ENCODE data around the gene ZDHHC8.

Gene ZDHHC8

DNA sequence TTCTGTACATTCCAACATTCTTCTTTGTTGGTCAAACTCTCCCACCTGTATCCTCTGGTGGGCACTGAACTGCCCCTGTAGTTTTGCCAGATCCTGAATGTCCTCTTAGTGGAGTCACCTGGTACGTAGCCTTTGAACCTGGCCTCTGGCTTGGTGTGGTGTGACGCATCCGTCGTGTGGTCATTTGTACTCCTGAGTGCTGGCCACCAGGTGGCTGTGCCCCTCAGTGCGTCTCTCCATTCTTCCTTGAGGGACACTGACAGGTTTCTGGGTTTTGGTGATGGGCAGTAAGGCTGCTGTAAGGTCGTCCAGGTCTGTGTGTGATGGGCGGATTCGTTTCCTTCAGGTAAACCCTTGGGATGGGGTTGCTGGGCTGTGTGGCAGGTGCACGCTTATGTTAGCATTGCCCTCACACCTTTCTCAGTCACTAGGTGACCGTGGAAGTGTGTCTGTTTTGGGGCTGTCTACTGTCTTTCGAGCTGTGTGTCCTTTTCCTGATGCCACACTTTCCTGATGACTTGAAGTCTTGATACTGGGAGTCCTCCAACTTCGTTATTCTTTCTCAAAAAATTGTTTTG lies 29.3 kb upstream of the ZDHHC8 start:
- Histone ChIP-seq H3K9ac (ENCODE audit: low read length) (no peak overlapping the region), H3K4me1 (ENCODE audit: control insufficient read depth, insufficient read depth, low read length) (no peaks in the 10 kb centered on the region), H3K4me3 (ENCODE audit: low read length) (no peak overlapping the region), H3K36me3 (ENCODE audit: control insufficient read depth, insufficient read depth, low read length) (peaks cover 22% of the 10 kb centered on the region), H3K27me3 (ENCODE audit: control insufficient read depth, insufficient read depth, low read length) (no peaks in the 10 kb centered on the region), H3K9me3 (ENCODE audit: control insufficient read depth, low read length) (no peaks in the 10 kb centered on the region)

- Histone ChIP-seq H3K4me3 (ENCODE audit: low read length) (no peak overlapping the region), H3K4me1 (ENCODE audit: control insufficient read depth, insufficient read depth, low read length) (no peaks in the 10 kb centered on the region), H3K27me3 (ENCODE audit: control insufficient read depth, insufficient read depth, low read length) (no peaks in the 10 kb centered on the region), H3K9me3 (ENCODE audit: control insufficient read depth, low read length) (no peaks in the 10 kb centered on the region), H3K36me3 (ENCODE audit: control insufficient read depth, insufficient read depth, low read length) (peaks cover 24% of the 10 kb centered on the region), H3K9ac (ENCODE audit: low read length) (no peak overlapping the region)
These were observed 26.0 kb upstream of the ZDHHC8 start for GRCh38 chr22:20105456-20106204.

DNA sequence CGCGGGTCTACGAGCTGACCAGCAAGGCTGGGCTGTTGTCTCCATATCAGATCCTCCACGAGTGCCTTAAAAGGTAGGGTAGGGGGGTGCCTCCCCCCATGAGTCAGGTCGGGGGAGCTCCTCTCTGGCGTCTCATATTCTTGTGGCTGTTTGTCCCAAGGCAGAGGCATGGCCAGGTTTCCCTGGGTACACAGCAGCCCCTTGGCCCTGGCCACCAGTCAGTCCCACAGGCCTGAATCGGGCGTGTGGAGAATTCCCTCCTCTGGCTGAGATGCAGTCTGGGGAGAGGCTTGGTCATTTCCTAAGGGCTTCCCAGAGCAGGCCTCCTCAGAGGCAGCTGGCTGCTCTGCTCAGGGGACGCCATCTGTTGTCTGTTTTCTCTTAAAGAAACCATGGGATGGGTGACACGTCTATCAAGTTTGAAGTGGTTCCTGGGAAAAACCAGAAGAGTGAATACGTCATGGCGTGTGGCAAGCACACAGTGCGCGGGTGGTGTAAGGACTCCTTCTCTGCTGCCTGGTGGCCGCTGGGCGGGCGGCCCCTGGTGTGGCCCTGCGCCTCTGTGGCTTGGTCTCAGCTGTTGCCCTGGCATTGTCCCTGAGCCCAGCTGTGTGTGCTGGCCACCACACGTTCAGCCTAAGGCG lies 25.3 kb upstream of the ZDHHC8 start:
- H3K27me3 ChIP-seq (ENCODE audit: control insufficient read depth, insufficient read depth, low read length): no peaks in the 10 kb centered on the region
- H3K4me1 ChIP-seq (ENCODE audit: control insufficient read depth, insufficient read depth, low read length): no peaks in the 10 kb centered on the region
- H3K9ac ChIP-seq (ENCODE audit: low read length): no peak overlapping the region
- H3K4me3 ChIP-seq (ENCODE audit: low read length): no peak overlapping the region
- no peaks in the 10 kb centered on the region for H3K9me3 ChIP-seq (ENCODE audit: control insufficient read depth, low read length)
- peaks cover 24% of the 10 kb centered on the region for H3K36me3 ChIP-seq (ENCODE audit: control insufficient read depth, insufficient read depth, low read length)

DNA sequence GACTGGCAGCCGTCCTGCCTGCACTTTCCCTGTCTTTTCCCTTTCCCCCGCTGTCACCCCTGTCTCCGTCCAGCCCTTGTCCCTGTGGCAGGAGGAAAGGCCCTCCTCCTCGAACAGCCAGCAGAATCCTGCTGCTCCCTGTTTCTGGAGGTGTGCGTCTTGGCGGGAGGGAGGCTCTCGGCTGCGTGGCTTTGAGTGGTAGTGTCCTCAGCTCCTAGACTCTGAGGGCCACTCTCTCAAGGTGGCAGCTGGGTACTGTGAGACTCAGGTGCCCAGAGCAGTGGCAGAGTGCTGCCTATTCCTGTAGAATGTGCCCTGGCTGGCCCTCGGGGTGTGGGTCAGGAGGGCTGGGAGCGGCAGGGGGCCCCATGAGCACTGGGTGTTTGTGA lies 24.8 kb upstream of the ZDHHC8 start:
- Histone ChIP-seq H3K36me3 (ENCODE audit: control insufficient read depth, insufficient read depth, low read length) (peaks cover 24% of the 10 kb centered on the region), H3K4me3 (ENCODE audit: low read length) (no peak overlapping the region), H3K9me3 (ENCODE audit: control insufficient read depth, low read length) (no peaks in the 10 kb centered on the region), H3K9ac (ENCODE audit: low read length) (no peak overlapping the region), H3K27me3 (ENCODE audit: control insufficient read depth, insufficient read depth, low read length) (no peaks in the 10 kb centered on the region), H3K4me1 (ENCODE audit: control insufficient read depth, insufficient read depth, low read length) (no peaks in the 10 kb centered on the region)

DNA sequence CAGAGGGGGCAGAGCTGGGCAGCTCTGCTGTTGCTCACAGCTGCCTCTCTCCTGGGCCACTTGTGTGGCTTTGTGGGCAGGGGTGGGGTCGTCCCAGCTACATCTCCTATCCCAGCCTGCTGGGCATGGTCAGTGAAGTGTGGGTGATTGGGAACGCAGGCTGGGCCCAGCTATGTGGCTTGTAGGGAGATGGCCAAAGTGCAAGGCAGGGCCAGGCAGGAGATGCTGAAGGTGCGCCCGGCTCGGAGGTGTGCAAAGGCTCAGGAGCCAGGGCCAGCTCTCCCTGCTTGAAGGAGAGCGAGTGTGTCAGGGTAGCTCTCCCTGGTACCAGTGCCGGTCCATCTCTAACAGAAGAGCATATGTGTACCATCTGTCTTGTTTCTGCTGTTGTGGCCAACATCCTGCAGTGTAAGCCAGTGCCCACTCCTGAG lies 24.1 kb upstream of the ZDHHC8 start:
- H3K4me1 ChIP-seq (ENCODE audit: control insufficient read depth, insufficient read depth, low read length): no peaks in the 10 kb centered on the region
- peaks cover 20% of the 10 kb centered on the region for H3K36me3 ChIP-seq (ENCODE audit: control insufficient read depth, insufficient read depth, low read length)
- no peaks in the 10 kb centered on the region for H3K9me3 ChIP-seq (ENCODE audit: control insufficient read depth, low read length)
- no peak overlapping the region for H3K9ac ChIP-seq (ENCODE audit: low read length)
- no peak overlapping the region for H3K4me3 ChIP-seq (ENCODE audit: low read length)
- no peaks in the 10 kb centered on the region for H3K27me3 ChIP-seq (ENCODE audit: control insufficient read depth, insufficient read depth, low read length)

DNA sequence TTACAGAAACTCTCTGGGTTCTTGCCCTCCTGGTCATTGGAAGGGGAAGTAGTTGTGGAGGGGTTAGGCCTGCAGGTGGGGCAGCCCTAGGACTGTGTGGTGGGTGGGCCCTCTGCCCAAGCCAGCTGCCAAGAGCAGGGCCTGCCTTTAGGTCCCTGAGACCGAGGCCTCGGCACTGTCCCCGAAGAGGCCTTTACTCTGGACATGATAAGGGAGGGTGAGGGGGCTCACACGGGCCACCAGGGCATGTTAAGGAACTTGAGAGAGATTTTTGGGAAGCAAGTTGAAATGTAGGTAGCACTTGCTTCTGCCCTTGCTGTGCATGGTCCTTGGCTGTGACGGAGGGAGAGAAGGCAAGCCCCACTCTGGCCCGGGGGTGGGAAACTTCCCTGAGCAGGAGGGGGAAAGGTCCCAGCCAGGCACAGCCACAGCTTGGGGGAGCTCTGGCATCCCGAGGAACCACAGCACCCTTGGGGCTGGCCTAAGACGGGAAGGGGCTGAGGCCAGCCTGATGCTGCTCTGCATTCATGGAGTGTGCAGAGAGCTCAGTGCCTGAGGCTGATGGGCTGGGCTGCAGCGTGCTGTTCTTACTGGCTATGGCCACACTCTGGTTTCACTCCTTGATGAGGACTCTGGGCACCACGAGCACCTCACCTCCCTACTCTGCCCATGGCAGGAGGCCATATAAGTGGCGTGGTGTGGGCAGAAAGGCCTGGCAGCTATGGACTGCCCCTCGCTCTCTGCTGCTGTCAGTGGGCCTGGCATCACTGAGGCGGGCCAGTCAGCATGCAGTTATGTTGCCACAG lies 23.4 kb upstream of the ZDHHC8 start:
- Histone ChIP-seq H3K36me3 (ENCODE audit: control insufficient read depth, insufficient read depth, low read length) (peaks cover 19% of the 10 kb centered on the region), H3K4me3 (ENCODE audit: low read length) (no peak overlapping the region), H3K9me3 (ENCODE audit: control insufficient read depth, low read length) (no peaks in the 10 kb centered on the region), H3K9ac (ENCODE audit: low read length) (no peak overlapping the region), H3K4me1 (ENCODE audit: control insufficient read depth, insufficient read depth, low read length) (no peaks in the 10 kb centered on the region), H3K27me3 (ENCODE audit: control insufficient read depth, insufficient read depth, low read length) (no peaks in the 10 kb centered on the region)

DNA sequence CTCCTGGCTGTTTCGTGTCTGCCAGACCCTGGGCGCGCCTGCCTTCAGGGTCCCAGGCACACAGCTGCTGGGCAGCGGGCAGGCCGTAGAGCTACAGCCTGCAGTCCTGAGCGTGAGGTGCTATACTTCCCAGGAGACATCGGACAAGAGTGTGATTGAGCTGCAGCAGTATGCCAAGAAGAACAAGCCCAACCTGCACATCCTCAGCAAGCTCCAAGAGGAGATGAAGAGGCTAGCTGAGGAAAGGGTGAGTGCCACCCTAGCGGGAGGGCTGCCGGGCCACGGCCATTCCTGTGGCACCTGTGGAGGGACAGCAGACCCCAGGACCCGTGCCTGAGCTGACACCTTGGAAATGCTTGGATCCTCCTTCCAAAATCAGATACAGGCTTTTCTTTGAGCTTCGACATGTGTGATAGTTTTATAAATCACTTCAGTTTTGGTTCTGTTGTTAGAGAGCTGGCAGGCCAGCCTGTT lies 22.8 kb upstream of the ZDHHC8 start:
- no peaks in the 10 kb centered on the region for H3K4me1 ChIP-seq (ENCODE audit: control insufficient read depth, insufficient read depth, low read length)
- H3K36me3 ChIP-seq (ENCODE audit: control insufficient read depth, insufficient read depth, low read length): peaks cover 19% of the 10 kb centered on the region
- H3K27me3 ChIP-seq (ENCODE audit: control insufficient read depth, insufficient read depth, low read length): no peaks in the 10 kb centered on the region
- no peak overlapping the region for H3K9ac ChIP-seq (ENCODE audit: low read length)
- H3K9me3 ChIP-seq (ENCODE audit: control insufficient read depth, low read length): no peaks in the 10 kb centered on the region
- no peak overlapping the region for H3K4me3 ChIP-seq (ENCODE audit: low read length)

- H3K27me3 ChIP-seq (ENCODE audit: control insufficient read depth, insufficient read depth, low read length): no peaks in the 10 kb centered on the region
- peaks cover 19% of the 10 kb centered on the region for H3K36me3 ChIP-seq (ENCODE audit: control insufficient read depth, insufficient read depth, low read length)
These were observed 21.9 kb upstream of the ZDHHC8 start for GRCh38 chr22:20109411-20110358.

GRCh38 chr22:20110359-20110985 lies 21.1 kb upstream of the ZDHHC8 start:
- Histone ChIP-seq H3K27me3 (ENCODE audit: control insufficient read depth, insufficient read depth, low read length) (no peaks in the 10 kb centered on the region), H3K9ac (ENCODE audit: low read length) (no peak overlapping the region), H3K4me1 (ENCODE audit: control insufficient read depth, insufficient read depth, low read length) (no peaks in the 10 kb centered on the region), H3K36me3 (ENCODE audit: control insufficient read depth, insufficient read depth, low read length) (peaks cover 19% of the 10 kb centered on the region), H3K4me3 (ENCODE audit: low read length) (no peak overlapping the region), H3K9me3 (ENCODE audit: control insufficient read depth, low read length) (no peaks in the 10 kb centered on the region)

More at GRCh38 chr22:20109411-20110358, 21.9 kb upstream of the ZDHHC8 start:
- no peak overlapping the region for H3K4me3 ChIP-seq (ENCODE audit: low read length)
- no peaks in the 10 kb centered on the region for H3K4me1 ChIP-seq (ENCODE audit: control insufficient read depth, insufficient read depth, low read length)
- no peak overlapping the region for H3K9ac ChIP-seq (ENCODE audit: low read length)
- no peaks in the 10 kb centered on the region for H3K9me3 ChIP-seq (ENCODE audit: control insufficient read depth, low read length)

DNA sequence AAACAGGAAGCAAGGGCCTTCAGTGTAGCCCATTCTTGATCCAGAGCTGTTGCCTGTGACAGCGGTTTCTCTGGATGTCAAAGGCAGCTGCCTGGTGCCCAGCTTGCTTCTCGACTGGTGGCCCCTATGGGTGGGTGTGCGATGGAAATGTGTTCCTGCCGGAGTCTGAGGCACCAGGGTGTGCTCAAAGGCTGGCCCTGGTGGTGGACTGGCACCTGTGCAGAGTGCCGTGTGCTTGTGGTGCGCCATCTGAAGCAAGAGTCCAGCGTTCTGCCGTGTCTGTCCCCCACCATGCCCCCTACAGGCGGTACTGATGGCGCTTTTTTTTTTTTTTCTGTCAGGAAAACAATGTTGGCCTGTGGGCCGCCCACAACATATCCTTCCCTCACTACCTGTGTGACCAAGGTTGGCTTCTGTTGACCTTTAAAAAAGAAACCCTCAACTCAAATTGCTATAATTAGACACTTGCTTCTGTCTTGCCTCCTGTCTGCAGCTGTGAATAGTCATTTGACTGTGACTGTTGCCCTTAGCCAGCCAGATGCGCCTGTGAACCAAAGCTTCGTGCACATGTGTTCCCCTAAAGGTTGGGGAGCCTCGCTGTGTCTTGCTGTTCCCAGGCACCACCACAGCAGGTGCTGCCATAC lies 20.4 kb upstream of the ZDHHC8 start:
- Histone ChIP-seq H3K27me3 (ENCODE audit: control insufficient read depth, insufficient read depth, low read length) (no peaks in the 10 kb centered on the region), H3K4me1 (ENCODE audit: control insufficient read depth, insufficient read depth, low read length) (peaks cover 6% of the 10 kb centered on the region), H3K9me3 (ENCODE audit: control insufficient read depth, low read length) (no peaks in the 10 kb centered on the region), H3K36me3 (ENCODE audit: control insufficient read depth, insufficient read depth, low read length) (peaks cover 16% of the 10 kb centered on the region), H3K9ac (ENCODE audit: low read length) (no peak overlapping the region), H3K4me3 (ENCODE audit: low read length) (no peak overlapping the region)
